ENCODE measurements around the gene GP1BB.

GP1BB gene

GRCh38 chr22:19715188-19715930 is 8.0 kb upstream of the GP1BB start:
- Histone ChIP-seq H2AK5ac (ENCODE audit: low read length) (no peak overlapping the region), H3K4me2 (ENCODE audit: low read length) (no peak overlapping the region), H3K4me1 (ENCODE audit: control insufficient read depth in 1 of 2, insufficient read depth in 2 of 2, low read length in 2 of 2) (peaks cover 13% of the 10 kb centered on the region in 2 experiments), H3K9me3 (ENCODE audit: insufficient read depth, low read depth, low read length) (peaks cover 16% of the 10 kb centered on the region), H2BK120ac (ENCODE audit: insufficient read depth, low read length, poor library complexity) (no peak overlapping the region), H2BK12ac (ENCODE audit: low read length) (no peak overlapping the region), H3K14ac (ENCODE audit: low read length) (no peak overlapping the region), H3K79me2 (ENCODE audit: control insufficient read depth, insufficient read depth, low read length, poor library complexity) (no peaks in the 10 kb centered on the region), H4K12ac (ENCODE audit: low read depth, low read length) (no peak overlapping the region), H4K8ac (ENCODE audit: low read depth, low read length) (no peak overlapping the region), H4K91ac (ENCODE audit: low read depth, low read length) (no peak overlapping the region), H3K36me3 (ENCODE audit: control insufficient read depth in 1 of 2, insufficient read depth in 2 of 2, low read length in 2 of 2) (no peaks in the 10 kb centered on the region), H3K23ac (ENCODE audit: low read length) (no peak overlapping the region), H3K27me3 (ENCODE audit: insufficient read depth, low read length) (peaks cover 53% of the 10 kb centered on the region), H2BK5ac (ENCODE audit: low read depth, low read length, poor library complexity) (no peak overlapping the region), H3K18ac (ENCODE audit: low read length) (no peak overlapping the region), H3K4me3 (ENCODE audit: low read depth, low read length) (no peak overlapping the region), H3K27ac (ENCODE audit: low read depth, low read length) (no peak overlapping the region), H3K4ac (ENCODE audit: low read depth, low read length) (no peak overlapping the region), H3K79me1 (ENCODE audit: low read length) (no peaks in the 10 kb centered on the region), H3K9ac (ENCODE audit: low read length) (no peak overlapping the region), H2AFZ (ENCODE audit: insufficient read depth, low read length, poor library complexity) (no peak overlapping the region)
- WGBS (ENCODE audit: extremely low coverage, insufficient coverage, insufficient read length), result no CpG with 5 or more reads among the region's 4 CpGs
- DNase-seq, result no peak

GRCh38 chr22:19716041-19716828 is 7.1 kb upstream of the GP1BB start:
- Histone ChIP-seq H3K9ac (ENCODE audit: low read length) (no peak overlapping the region), H2AFZ (ENCODE audit: insufficient read depth, low read length, poor library complexity) (no peak overlapping the region)
- DNase-seq, result no peak

GRCh38 chr22:19716829-19717105 is 6.6 kb upstream of the GP1BB start:
- Histone ChIP-seq H3K27ac (ENCODE audit: low read depth, low read length) (no peak overlapping the region), H3K4me2 (ENCODE audit: low read length) (no peak overlapping the region), H3K4ac (ENCODE audit: low read depth, low read length) (no peak overlapping the region), H3K18ac (ENCODE audit: low read length) (no peak overlapping the region), H3K79me1 (ENCODE audit: low read length) (no peaks in the 10 kb centered on the region), H4K12ac (ENCODE audit: low read depth, low read length) (no peak overlapping the region), H2BK12ac (ENCODE audit: low read length) (no peak overlapping the region), H2AK5ac (ENCODE audit: low read length) (no peak overlapping the region), H3K4me3 (ENCODE audit: low read depth, low read length) (no peak overlapping the region), H3K14ac (ENCODE audit: low read length) (no peak overlapping the region), H3K79me2 (ENCODE audit: control insufficient read depth, insufficient read depth, low read length, poor library complexity) (no peaks in the 10 kb centered on the region), H3K4me1 (ENCODE audit: control insufficient read depth in 1 of 2, insufficient read depth in 2 of 2, low read length in 2 of 2) (peaks cover 13% of the 10 kb centered on the region in 2 experiments), H4K8ac (ENCODE audit: low read depth, low read length) (no peak overlapping the region), H2AFZ (ENCODE audit: insufficient read depth, low read length, poor library complexity) (no peak overlapping the region), H3K9me3 (ENCODE audit: insufficient read depth, low read depth, low read length) (peaks cover 24% of the 10 kb centered on the region), H3K9ac (ENCODE audit: low read length) (no peak overlapping the region), H4K91ac (ENCODE audit: low read depth, low read length) (no peak overlapping the region), H3K36me3 (ENCODE audit: control insufficient read depth in 1 of 2, insufficient read depth in 2 of 2, low read length in 2 of 2) (no peaks in the 10 kb centered on the region), H3K23ac (ENCODE audit: low read length) (no peak overlapping the region), H3K27me3 (ENCODE audit: insufficient read depth, low read length) (peaks cover 65% of the 10 kb centered on the region), H2BK5ac (ENCODE audit: low read depth, low read length, poor library complexity) (no peak overlapping the region), H2BK120ac (ENCODE audit: insufficient read depth, low read length, poor library complexity) (no peak overlapping the region)
- no peak for DNase-seq
- no CpG with 5 or more reads among the region's 1 CpG for WGBS (ENCODE audit: extremely low coverage, insufficient coverage, insufficient read length)

More at GRCh38 chr22:19716041-19716828, 7.1 kb upstream of the GP1BB start:
- Histone ChIP-seq H4K12ac (ENCODE audit: low read depth, low read length) (no peak overlapping the region), H3K4me3 (ENCODE audit: low read depth, low read length) (no peak overlapping the region), H3K4ac (ENCODE audit: low read depth, low read length) (no peak overlapping the region), H3K4me2 (ENCODE audit: low read length) (no peak overlapping the region), H3K18ac (ENCODE audit: low read length) (no peak overlapping the region), H3K79me1 (ENCODE audit: low read length) (no peaks in the 10 kb centered on the region), H3K79me2 (ENCODE audit: control insufficient read depth, insufficient read depth, low read length, poor library complexity) (no peaks in the 10 kb centered on the region), H3K27ac (ENCODE audit: low read depth, low read length) (no peak overlapping the region), H3K14ac (ENCODE audit: low read length) (no peak overlapping the region), H4K8ac (ENCODE audit: low read depth, low read length) (no peak overlapping the region), H2AK5ac (ENCODE audit: low read length) (no peak overlapping the region), H3K4me1 (ENCODE audit: control insufficient read depth in 1 of 2, insufficient read depth in 2 of 2, low read length in 2 of 2) (peaks cover 13% of the 10 kb centered on the region in 2 experiments), H2BK12ac (ENCODE audit: low read length) (no peak overlapping the region), H4K91ac (ENCODE audit: low read depth, low read length) (no peak overlapping the region), H3K27me3 (ENCODE audit: insufficient read depth, low read length) (peaks cover 60% of the 10 kb centered on the region), H2BK5ac (ENCODE audit: low read depth, low read length, poor library complexity) (no peak overlapping the region), H3K9me3 (ENCODE audit: insufficient read depth, low read depth, low read length) (peaks cover 20% of the 10 kb centered on the region), H2BK120ac (ENCODE audit: insufficient read depth, low read length, poor library complexity) (no peak overlapping the region), H3K23ac (ENCODE audit: low read length) (no peak overlapping the region), H3K36me3 (ENCODE audit: control insufficient read depth in 1 of 2, insufficient read depth in 2 of 2, low read length in 2 of 2) (no peaks in the 10 kb centered on the region)
- no CpG with 5 or more reads among the region's 11 CpGs for WGBS (ENCODE audit: extremely low coverage, insufficient coverage, insufficient read length)

- DNase-seq, result no peak
- WGBS (ENCODE audit: extremely low coverage, insufficient coverage, insufficient read length), result no CpG with 5 or more reads among the region's 9 CpGs
- no peak overlapping the region for H3K9ac ChIP-seq (ENCODE audit: low read length)
Measured at GRCh38 chr22:19717181-19717580, 6.2 kb upstream of the GP1BB start.

More at GRCh38 chr22:19717181-19717580, 6.2 kb upstream of the GP1BB start:
- H4K91ac ChIP-seq (ENCODE audit: low read depth, low read length), result no peak overlapping the region
- H2BK120ac ChIP-seq (ENCODE audit: insufficient read depth, low read length, poor library complexity), result no peak overlapping the region
- no peak overlapping the region for H2AFZ ChIP-seq (ENCODE audit: insufficient read depth, low read length, poor library complexity)
- H3K36me3 ChIP-seq (ENCODE audit: control insufficient read depth in 1 of 2, insufficient read depth in 2 of 2, low read length in 2 of 2), result no peaks in the 10 kb centered on the region
- no peak overlapping the region for H4K8ac ChIP-seq (ENCODE audit: low read depth, low read length)
- no peak overlapping the region for H2BK12ac ChIP-seq (ENCODE audit: low read length)
- peaks cover 69% of the 10 kb centered on the region for H3K27me3 ChIP-seq (ENCODE audit: insufficient read depth, low read length)
- no peak overlapping the region for H3K18ac ChIP-seq (ENCODE audit: low read length)
- no peak overlapping the region for H3K4ac ChIP-seq (ENCODE audit: low read depth, low read length)
- no peaks in the 10 kb centered on the region for H3K79me1 ChIP-seq (ENCODE audit: low read length)
- H2BK5ac ChIP-seq (ENCODE audit: low read depth, low read length, poor library complexity), result no peak overlapping the region
- no peak overlapping the region for H3K14ac ChIP-seq (ENCODE audit: low read length)
- no peaks in the 10 kb centered on the region for H3K79me2 ChIP-seq (ENCODE audit: control insufficient read depth, insufficient read depth, low read length, poor library complexity)
- H3K9me3 ChIP-seq (ENCODE audit: insufficient read depth, low read depth, low read length), result peaks cover 26% of the 10 kb centered on the region
- H3K4me1 ChIP-seq (ENCODE audit: control insufficient read depth in 1 of 2, insufficient read depth in 2 of 2, low read length in 2 of 2), result peaks cover 13% of the 10 kb centered on the region in 2 experiments
- H3K4me2 ChIP-seq (ENCODE audit: low read length), result no peak overlapping the region
- H2AK5ac ChIP-seq (ENCODE audit: low read length), result no peak overlapping the region
- no peak overlapping the region for H3K23ac ChIP-seq (ENCODE audit: low read length)
- no peak overlapping the region for H4K12ac ChIP-seq (ENCODE audit: low read depth, low read length)
- H3K4me3 ChIP-seq (ENCODE audit: low read depth, low read length), result no peak overlapping the region
- no peak overlapping the region for H3K27ac ChIP-seq (ENCODE audit: low read depth, low read length)
